Measurements from ENCODE around the gene MCTP2. TPM values are rescaled to one million over a fixed set of nuclear protein-coding genes. Genes with fewer than 3 reads are reported as not detected.

Gene MCTP2
- total RNA-seq, 2 donors from 2014 or later: 49.9 to 119 TPM

DNA sequence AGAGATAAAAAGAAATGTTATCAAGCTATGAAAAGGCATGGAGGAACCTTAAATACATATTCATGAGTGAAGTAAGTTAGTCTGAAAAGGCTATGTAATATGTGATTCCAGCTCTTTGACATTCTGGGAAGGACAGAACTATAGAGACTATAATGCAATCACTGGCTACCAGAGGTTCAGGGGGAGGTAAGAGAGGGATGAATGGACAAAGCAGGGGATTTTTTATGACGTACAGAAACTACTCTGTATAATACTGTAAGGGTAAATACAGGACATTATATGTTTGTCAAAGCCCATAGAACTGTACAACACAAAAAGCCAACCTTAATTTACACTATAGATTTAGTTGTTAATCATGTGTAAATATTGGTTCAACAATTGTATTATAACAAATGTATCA, 46.1 kb downstream of the MCTP2 start:
- H3K4me3 Mint-ChIP-seq: no peak overlapping the region
- no peaks in the 10 kb centered on the region for H3K27me3 Mint-ChIP-seq (ENCODE audit: low read depth)
- peaks cover 13 to 28% of the 10 kb centered on the region in 2 donors for H3K36me3 Mint-ChIP-seq (ENCODE audit: insufficient read depth in 2 of 2)
- H3K27ac Mint-ChIP-seq: no peak overlapping the region
- no peak for ATAC-seq (replicated peaks in 1 of 2)
- peaks cover 5 to 8% of the 10 kb centered on the region in 2 donors for H3K9me3 Mint-ChIP-seq
- DNase-seq: no peak
- peaks cover 71% of the 10 kb centered on the region for H3K4me1 Mint-ChIP-seq (ENCODE audit: low read depth)

DNA sequence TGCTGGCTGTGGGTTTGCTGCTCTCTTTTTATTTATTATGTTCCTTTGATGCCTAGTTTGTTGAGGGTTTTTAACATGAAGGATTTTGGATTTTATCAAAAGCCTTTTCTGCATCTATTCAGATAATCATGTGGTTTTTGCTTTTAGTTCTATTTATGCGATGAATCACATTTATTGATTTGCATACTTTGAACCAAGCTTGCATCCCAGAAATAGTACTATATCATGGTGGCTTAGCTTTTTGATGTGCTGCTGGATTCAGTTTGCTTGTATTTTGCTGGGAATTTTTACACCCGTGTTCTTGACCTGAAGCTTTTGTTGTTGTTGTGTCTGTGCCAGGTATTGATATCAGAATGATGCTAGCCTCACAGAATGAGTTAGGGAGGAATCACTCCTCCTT, 48.4 kb downstream of the MCTP2 start:
- peak overlapping the region in 1 of 2 donors; percentile 75 for H3K4me3 Mint-ChIP-seq

DNA sequence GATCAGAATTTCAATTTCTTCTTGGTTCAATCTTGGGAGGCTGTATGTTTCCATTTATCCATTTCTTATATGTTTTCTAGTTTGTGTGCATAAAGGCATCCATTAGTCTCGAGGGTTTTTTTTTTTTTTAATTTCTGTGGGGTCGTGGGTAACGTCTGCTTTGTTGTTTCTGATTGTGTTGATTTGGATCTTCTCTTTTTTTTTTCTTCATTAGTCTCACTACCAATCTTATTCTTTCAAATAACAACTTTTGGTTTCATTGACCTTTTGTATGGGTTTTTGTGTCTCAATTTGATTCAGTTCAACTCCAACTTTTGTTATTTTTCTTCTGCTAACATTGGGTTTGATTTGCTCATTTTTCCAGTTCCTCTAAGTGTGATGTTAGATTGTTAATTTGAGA, 48.9 kb downstream of the MCTP2 start:
- Mint-ChIP-seq H3K36me3 (ENCODE audit: insufficient read depth in 2 of 2) (peaks cover 10 to 29% of the 10 kb centered on the region in 2 donors), H3K4me1 (ENCODE audit: low read depth) (peaks cover 64% of the 10 kb centered on the region), H3K9me3 (peaks cover 5 to 8% of the 10 kb centered on the region in 2 donors), H3K4me3 (peak overlapping the region; percentile 25 to 75), H3K27me3 (ENCODE audit: low read depth) (no peaks in the 10 kb centered on the region), H3K27ac (peak overlapping the region; percentile 58)
- no peak for DNase-seq
- ATAC-seq (replicated peaks in 1 of 2): no peak

More for the DNA sequence above, 48.4 kb downstream of the MCTP2 start:
- ATAC-seq (replicated peaks in 1 of 2) (no peak), DNase-seq (no peak)
- H3K4me1 Mint-ChIP-seq (ENCODE audit: low read depth): peaks cover 69% of the 10 kb centered on the region
- no peaks in the 10 kb centered on the region for H3K27me3 Mint-ChIP-seq (ENCODE audit: low read depth)
- peaks cover 5 to 8% of the 10 kb centered on the region in 2 donors for H3K9me3 Mint-ChIP-seq
- peak overlapping the region; percentile 15 for H3K27ac Mint-ChIP-seq
- H3K36me3 Mint-ChIP-seq (ENCODE audit: insufficient read depth in 2 of 2): peaks cover 10 to 29% of the 10 kb centered on the region in 2 donors

- Mint-ChIP-seq H3K4me1 (ENCODE audit: low read depth) (peaks cover 77% of the 10 kb centered on the region), H3K27ac (peak overlapping the region; percentile 2), H3K27me3 (ENCODE audit: low read depth) (no peaks in the 10 kb centered on the region), H3K4me3 (peak overlapping the region in 1 of 2 donors; percentile 50), H3K9me3 (peaks cover 5 to 8% of the 10 kb centered on the region in 2 donors), H3K36me3 (ENCODE audit: insufficient read depth in 2 of 2) (peaks cover 12 to 29% of the 10 kb centered on the region in 2 donors)
- DNase-seq (no peak), ATAC-seq (replicated peaks in 1 of 2) (peak; percentile 54 to 75)
Observed at GRCh38 chr15:94282269-94283250, 51.2 kb downstream of the MCTP2 start.

DNA sequence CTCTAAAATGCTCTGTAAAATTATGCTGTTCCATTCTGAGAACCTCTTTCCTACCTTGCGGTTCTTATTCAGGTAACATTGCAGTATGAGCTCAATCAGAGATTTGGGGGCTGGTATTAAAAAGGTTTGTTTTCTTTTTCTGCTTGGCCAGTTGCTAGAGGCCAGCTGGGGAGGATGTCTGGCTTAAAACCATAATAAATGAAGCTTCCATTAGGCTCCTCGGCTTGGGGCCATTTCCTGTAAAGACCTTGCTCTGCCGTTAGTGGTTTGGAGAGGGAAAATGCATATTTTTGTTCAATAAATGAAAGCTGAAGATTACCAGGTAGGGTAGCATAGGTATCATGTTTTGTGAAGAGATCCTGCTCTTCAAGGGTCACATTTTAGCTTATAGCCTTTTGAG, 55.2 kb downstream of the MCTP2 start:
- Mint-ChIP-seq H3K9me3 (peaks cover 5 to 11% of the 10 kb centered on the region in 2 donors), H3K36me3 (ENCODE audit: insufficient read depth in 2 of 2) (peaks cover 21 to 34% of the 10 kb centered on the region in 2 donors), H3K4me3 (peak overlapping the region; percentile 36 to 65), H3K27ac (peak overlapping the region; percentile 93), H3K27me3 (ENCODE audit: low read depth) (no peaks in the 10 kb centered on the region), H3K4me1 (ENCODE audit: low read depth) (peaks cover 55% of the 10 kb centered on the region)
- no peak for DNase-seq
- ATAC-seq (replicated peaks in 1 of 2): no peak

DNA sequence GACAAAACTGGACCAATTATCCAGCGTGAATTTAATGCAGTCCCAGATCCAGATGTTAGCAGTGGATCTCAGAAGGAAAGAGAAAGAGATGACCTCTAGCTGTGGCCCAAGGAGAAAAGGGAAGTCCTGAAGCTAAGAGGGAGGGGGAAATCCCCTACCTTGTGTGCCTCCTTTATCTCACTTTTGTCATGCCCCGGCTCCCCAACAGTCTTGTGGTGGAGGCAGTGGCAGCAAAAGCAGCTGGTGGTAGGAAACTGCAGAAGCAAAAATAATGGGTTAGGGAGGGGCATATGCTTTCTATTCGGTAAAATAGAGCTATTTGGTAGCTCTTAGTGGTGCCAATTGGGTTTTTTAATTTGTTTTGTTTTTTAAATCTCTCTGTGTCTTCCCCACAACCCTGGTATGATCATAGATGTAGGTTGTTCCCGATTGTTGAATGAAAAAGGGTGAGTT, 56.5 kb downstream of the MCTP2 start:
- Mint-ChIP-seq H3K27me3 (ENCODE audit: low read depth) (no peaks in the 10 kb centered on the region), H3K4me3 (peak overlapping the region; percentile 69 to 89), H3K9me3 (peaks cover 5 to 9% of the 10 kb centered on the region in 2 donors), H3K36me3 (ENCODE audit: insufficient read depth in 2 of 2) (peaks cover 16 to 23% of the 10 kb centered on the region in 2 donors), H3K27ac (peak overlapping the region; percentile 93), H3K4me1 (ENCODE audit: low read depth) (peaks cover 51% of the 10 kb centered on the region)
- ATAC-seq (replicated peaks in 1 of 2) (peak; percentile 93), DNase-seq (peak; percentile 50 to 55)

DNA sequence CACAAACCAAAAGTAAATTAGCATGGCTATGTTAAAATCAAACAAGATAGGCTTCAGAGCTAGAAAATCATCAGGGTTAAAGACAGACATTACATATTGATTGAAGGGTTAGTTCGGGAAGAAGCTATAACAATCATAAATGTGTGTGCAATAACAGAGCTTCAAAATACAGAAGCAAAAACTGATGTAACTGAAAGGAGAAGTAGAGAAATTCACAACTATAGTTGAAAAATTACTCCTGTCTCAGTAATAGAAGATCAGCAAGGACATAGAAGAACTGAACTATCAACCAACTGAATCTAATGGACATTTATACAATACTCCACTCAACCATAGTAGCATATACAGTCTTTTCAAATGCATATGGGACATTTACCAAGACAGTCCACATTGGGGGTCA, 59.4 kb downstream of the MCTP2 start:
- H3K4me3 Mint-ChIP-seq: no peak overlapping the region
- no peak for DNase-seq
- no peaks in the 10 kb centered on the region for H3K27me3 Mint-ChIP-seq (ENCODE audit: low read depth)
- peaks cover 53% of the 10 kb centered on the region for H3K4me1 Mint-ChIP-seq (ENCODE audit: low read depth)
- peaks cover 5 to 9% of the 10 kb centered on the region in 2 donors for H3K9me3 Mint-ChIP-seq
- ATAC-seq (replicated peaks in 1 of 2): no peak
- peaks cover 15 to 26% of the 10 kb centered on the region in 2 donors for H3K36me3 Mint-ChIP-seq (ENCODE audit: insufficient read depth in 2 of 2)
- H3K27ac Mint-ChIP-seq: no peak overlapping the region

DNA sequence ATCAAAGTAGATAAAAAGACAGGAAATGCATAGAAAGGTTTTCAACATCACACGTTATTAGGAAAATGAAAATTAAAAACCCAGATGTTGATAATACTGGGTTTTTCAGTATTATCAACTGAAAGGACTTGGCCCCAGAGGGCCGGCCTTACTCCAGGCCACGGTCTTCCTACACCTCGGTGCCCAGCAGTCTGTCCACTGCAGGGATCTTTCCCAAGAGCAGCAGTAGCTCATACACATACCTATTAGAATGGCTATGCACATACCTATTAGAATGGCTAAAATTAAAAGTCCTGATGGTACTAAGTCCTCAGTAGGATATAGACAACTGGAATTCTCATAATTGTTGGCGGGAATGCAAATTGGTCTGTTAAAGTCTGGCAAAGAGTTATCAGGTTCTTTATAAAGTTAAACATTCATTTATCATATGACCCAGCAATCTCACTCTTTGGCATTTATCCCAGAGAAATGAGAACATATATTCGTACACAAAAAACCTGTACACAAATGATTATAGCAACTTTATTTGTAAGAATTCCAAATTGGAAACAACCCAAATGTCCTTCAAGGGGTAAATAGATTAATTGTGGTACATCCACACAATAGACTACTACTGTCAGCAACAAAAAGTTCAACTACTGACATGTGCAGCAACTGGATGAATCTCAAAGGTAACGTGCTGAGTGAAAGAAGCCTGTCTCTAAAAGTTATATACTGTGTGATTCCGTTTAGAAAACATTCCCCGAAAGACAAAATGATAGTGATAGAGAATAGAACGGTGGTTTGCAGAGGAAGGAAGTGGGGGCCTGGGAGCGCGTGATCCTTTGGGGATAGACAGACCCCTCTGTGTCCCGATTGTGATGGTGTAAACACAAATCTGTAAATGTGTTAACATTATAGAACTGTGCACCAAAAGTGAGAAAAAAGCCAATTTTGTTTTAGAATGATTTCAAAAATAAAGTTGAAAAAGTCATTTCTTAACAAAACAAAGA, 62.3 kb downstream of the MCTP2 start:
- ATAC-seq (replicated peaks in 1 of 2) (no peak), DNase-seq (no peak)
- Mint-ChIP-seq H3K27me3 (ENCODE audit: low read depth) (no peaks in the 10 kb centered on the region), H3K4me3 (peak overlapping the region in 1 of 2 donors; percentile 25), H3K4me1 (ENCODE audit: low read depth) (peaks cover 50% of the 10 kb centered on the region), H3K36me3 (ENCODE audit: insufficient read depth in 2 of 2) (peaks cover 7 to 25% of the 10 kb centered on the region in 2 donors), H3K27ac (peak overlapping the region; percentile 17), H3K9me3 (peaks cover 4 to 5% of the 10 kb centered on the region in 2 donors)

GRCh38 chr15:94294556-94294955, 63.2 kb downstream of the MCTP2 start:
- Mint-ChIP-seq H3K36me3 (ENCODE audit: insufficient read depth in 2 of 2) (peaks cover 7 to 24% of the 10 kb centered on the region in 2 donors), H3K9me3 (peaks cover 4 to 5% of the 10 kb centered on the region in 2 donors), H3K27me3 (ENCODE audit: low read depth) (no peaks in the 10 kb centered on the region), H3K27ac (no peak overlapping the region), H3K4me1 (ENCODE audit: low read depth) (peaks cover 51% of the 10 kb centered on the region), H3K4me3 (no peak overlapping the region)
- DNase-seq (no peak), ATAC-seq (replicated peaks in 1 of 2) (no peak)

- DNase-seq (no peak), ATAC-seq (replicated peaks in 1 of 2) (no peak)
- Mint-ChIP-seq H3K27ac (peak overlapping the region; percentile 8), H3K4me3 (no peak overlapping the region), H3K4me1 (ENCODE audit: low read depth) (peaks cover 52% of the 10 kb centered on the region), H3K27me3 (ENCODE audit: low read depth) (no peaks in the 10 kb centered on the region), H3K36me3 (ENCODE audit: insufficient read depth in 2 of 2) (peaks cover 4 to 21% of the 10 kb centered on the region in 2 donors), H3K9me3 (peaks cover under 1 to 4% of the 10 kb centered on the region in 2 donors)
Observed at GRCh38 chr15:94295275-94295674, 63.9 kb downstream of the MCTP2 start.

DNA sequence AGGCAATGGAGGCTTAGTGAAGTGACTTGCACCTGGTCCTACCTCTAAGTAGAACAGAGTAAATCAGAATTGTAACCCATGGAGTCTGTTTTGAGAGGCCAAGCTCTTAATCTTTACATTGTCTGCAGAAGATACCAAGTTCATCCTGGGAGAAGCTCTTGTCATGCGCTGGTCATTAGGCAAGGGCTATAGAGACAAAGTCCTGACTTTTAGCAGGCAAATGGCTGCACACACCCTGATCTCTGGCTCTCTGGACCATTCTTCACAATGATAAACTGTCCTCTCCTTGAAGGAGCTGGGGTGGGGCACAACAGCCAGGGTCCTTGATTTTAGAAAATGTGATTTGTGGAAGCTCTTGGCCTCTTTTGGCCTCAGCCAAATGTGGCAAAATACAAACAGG, 65.4 kb downstream of the MCTP2 start:
- ATAC-seq (replicated peaks in 1 of 2): peak in 1 of 2 donors; percentile 21
- Mint-ChIP-seq H3K4me1 (ENCODE audit: low read depth) (peaks cover 52% of the 10 kb centered on the region), H3K36me3 (ENCODE audit: insufficient read depth in 2 of 2) (peaks cover 9 to 23% of the 10 kb centered on the region in 2 donors), H3K27ac (peak overlapping the region; percentile 56), H3K27me3 (ENCODE audit: low read depth) (no peaks in the 10 kb centered on the region), H3K9me3 (no peaks in the 10 kb centered on the region), H3K4me3 (no peak overlapping the region)
- no peak for DNase-seq

GRCh38 chr15:94297558-94297957, 66.2 kb downstream of the MCTP2 start:
- Mint-ChIP-seq H3K36me3 (ENCODE audit: insufficient read depth in 2 of 2) (peaks cover 16 to 31% of the 10 kb centered on the region in 2 donors), H3K4me3 (peak overlapping the region; percentile 40 to 83)
- peak; percentile 29 to 45 for ATAC-seq (replicated peaks in 1 of 2)

More at GRCh38 chr15:94297558-94297957, 66.2 kb downstream of the MCTP2 start:
- Mint-ChIP-seq H3K9me3 (peaks cover 4 to 5% of the 10 kb centered on the region in 2 donors), H3K27me3 (ENCODE audit: low read depth) (no peaks in the 10 kb centered on the region), H3K27ac (peak overlapping the region; percentile 56), H3K4me1 (ENCODE audit: low read depth) (peaks cover 50% of the 10 kb centered on the region)
- no peak for DNase-seq
